Measurements from ENCODE around the gene ARHGAP45.

ARHGAP45 gene

GRCh38 chr19:1089126-1089771 is 22.3 kb downstream of the ARHGAP45 start:
- DNase-seq = no peak

DNA sequence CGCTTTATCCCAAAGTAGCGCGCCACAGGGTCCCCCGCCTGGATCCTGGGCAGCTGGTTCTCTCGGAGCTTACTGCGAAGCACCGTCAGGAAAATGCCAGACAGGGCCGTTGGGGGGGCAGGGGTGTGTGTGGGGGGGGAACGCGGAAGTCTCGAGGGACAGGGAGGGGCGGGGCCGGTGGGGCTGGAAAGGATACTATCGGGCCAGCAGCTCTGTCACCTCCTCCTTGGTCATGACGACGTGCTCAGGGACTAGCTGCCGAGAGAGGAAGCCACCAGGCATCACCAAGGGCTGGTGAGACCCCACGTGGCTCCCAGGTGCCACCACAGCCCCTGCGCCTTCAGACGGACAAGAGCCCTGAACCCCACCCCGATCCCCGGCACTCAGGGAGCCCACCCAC is 22.9 kb downstream of the ARHGAP45 start:
- DNase-seq = no peak

DNA sequence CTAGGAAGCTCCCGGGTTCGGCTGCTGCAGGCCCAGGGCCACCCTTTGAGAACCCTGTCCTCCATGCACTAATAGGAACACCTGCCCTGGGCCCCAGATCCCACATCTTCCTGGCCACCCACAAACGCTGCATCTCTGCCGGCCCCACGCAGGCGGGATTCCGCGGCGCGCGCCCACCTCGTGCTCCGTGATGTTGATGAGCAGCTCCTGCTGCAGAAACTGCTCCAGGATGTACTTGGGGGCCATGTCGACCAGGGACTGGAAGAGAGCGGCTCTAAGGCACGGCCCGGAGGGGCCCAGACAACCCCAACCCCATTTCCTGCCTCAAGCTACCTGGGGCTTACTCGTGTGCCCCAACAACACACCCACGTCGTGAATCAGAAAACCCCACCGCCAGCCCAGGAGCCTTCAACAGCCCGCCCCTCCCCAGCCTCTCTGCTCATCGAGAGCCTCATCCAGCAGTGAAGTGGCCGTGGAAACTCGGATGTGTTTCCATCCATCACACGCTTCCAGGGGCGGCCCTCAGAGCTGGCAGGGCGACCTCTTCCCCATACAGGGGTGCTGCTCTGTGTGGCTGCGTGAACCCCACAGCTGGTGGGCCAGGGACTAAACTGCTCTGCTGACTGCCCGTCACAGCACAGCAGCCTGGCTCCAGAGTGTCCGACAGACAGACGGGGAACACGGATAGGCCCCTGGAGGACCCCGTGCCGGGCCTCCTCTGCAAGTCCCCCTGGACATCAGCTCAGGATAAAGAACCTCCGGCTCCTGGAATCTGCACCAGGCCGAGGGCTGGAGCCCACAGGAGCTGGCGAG is 24.0 kb downstream of the ARHGAP45 start:
- DNase-seq = no peak

DNA sequence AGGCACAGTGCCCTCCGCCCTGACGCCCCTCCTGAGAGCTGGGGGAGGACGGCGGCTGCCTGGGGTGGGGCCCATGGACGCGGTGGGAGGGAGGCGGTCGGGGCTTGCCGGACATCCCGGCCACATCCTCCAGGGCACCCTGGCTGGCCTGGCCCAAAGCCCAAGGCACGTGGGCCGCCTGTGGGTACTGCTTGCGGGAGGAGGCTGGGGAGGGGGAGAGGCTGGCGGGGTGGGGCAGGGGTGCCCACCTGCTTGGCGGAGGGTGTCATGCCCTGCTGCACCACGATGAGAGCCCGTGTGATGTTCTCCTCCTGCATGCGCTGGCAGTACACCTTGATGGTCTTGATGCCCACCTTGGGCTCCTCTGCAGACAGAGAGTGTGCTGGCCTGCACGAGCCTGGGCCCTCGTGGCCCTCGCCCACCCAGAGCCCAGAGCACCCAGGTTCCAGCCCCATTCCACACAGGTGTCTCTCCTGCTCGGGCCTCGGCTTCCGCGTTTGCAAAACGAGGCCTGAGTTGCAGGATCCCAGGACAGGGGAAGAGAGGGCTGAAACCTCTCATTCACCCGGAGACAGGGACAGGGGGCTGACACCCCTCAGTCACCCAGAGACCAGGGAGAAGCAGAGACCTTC is 24.7 kb downstream of the ARHGAP45 start:
- no peak for DNase-seq

- no peak for DNase-seq
Measured at GRCh38 chr19:1093330-1093729, 26.4 kb downstream of the ARHGAP45 start.

- no peak for DNase-seq
Measured at GRCh38 chr19:1093811-1094553, 27.0 kb downstream of the ARHGAP45 start.

- no peak for DNase-seq
Measured at GRCh38 chr19:1094655-1094977, 27.6 kb downstream of the ARHGAP45 start.

DNA sequence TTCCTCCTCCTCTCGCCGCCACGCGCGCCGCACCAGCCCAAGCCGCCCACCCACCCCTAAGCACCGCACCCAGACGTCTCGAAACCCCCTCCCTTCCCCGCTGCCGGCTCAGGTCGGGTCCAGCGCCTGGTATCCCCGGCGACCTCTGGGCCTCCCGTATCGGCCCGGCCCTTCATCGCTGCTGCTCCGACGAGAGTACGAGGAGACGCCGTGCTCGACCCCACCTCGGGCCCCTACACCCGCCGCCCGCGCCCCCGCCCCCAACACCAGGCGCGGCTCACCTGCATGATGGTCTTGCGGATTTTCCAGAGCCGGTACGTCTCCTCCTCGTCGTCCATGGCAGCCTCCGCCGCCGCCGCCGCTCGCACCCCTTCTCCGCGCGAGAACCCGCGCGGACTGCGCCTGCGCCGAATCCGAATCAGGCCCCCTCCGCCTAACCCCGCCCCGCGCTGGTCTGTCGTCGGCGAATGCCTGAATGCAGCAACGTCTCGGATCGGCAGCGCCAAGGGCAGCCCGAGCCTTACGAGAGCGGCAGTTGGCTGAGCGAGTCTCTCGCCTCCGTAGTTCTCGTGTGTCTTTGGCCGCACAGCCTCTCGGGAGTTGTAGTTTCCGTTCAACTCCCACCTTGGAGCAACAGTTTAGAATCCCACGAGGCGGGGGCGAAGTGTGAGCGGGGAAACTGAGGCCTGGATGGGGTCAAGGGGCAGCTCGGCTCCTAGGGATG is 28.2 kb downstream of the ARHGAP45 start, which contains the start of gene POLR2E:
TSS of gene POLR2E (minus strand) at position 398 of the 724 bp plus-strand sequence. CDS start at position 338, 60 bp downstream.
- DNase-seq = peak; percentile 96

DNA sequence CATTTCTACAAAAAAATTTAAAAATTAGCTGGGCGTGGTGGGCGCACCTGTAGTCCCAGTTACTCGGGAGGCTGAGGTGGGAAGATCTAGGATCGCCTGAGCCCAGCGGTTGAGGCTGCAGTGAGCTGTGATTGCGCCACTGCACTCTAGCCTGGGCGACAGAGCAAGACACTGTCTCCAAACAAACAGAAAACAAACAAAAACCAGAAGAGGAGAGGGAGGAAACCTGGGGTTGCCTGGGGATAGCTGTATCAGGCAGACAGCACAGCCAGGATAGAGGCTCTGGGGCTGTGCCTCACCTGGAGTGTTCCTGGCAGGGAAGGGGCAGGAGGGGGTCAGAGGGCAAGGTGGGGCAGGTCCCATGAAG is 30.8 kb downstream of the ARHGAP45 start:
- no peak for DNase-seq

DNA sequence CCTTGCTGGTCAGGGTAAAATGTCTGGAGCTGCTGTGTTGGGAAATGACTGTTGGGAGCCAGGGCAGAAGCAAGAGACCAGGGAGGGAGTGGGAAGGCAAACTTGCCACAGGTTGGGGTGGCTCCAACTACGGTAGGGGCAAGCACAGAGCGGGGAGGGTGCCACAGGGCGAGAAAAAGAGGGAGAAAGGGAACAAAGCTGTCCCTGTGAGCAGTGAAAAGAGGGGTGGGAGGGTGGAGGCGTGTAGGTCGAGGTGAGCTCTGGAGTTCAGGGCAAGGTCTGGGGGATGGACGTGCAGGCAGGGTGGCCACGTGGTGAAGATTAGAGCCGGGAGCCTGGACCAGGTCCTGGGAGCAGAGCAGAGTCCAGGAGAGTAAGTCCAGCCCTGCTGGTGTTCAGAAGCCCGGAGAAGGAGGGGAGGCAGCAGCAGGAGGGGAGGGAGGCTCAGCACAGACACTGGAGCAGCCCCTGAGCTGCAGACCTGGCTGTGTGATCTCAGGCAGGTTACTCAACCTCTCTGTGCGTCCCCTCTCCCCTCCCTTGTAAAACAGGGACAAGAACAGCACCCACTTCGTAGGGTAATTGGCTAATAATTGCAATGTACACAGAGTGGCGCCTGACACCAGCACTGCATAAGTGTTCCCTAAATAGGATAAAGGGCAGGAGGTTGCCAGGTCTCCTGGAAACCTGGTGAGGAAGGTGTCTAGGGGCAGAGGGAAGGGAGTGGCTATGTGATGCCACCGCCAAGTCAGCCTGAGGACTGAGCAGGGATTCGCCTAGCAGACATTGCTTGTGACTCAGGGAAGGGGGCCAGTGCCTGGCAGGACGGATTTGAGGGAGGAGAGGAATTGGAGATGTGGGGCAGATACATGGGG is 31.4 kb downstream of the ARHGAP45 start:
- DNase-seq = no peak

DNA sequence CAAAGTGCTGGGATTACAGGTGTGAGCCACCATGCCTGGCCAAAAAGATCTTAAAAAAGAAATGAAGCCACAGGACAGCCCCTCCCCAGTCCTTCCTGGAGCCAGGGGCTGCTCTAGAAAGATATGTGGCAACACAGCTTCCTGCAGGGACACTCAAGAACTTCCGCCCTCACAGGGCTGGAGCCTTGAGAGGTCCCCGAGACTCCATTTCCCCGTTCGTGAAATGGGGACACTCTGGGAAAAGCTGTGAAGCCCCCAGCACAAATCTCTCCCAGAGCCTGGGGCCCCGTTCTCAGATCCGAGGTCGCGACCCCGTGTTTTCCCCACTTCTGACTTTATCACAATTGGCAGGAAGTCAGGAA is 34.4 kb downstream of the ARHGAP45 start:
- no peak for DNase-seq

- DNase-seq = peak; percentile 88
Measured at GRCh38 chr19:1102407-1103131, 35.6 kb downstream of the ARHGAP45 start.

DNA sequence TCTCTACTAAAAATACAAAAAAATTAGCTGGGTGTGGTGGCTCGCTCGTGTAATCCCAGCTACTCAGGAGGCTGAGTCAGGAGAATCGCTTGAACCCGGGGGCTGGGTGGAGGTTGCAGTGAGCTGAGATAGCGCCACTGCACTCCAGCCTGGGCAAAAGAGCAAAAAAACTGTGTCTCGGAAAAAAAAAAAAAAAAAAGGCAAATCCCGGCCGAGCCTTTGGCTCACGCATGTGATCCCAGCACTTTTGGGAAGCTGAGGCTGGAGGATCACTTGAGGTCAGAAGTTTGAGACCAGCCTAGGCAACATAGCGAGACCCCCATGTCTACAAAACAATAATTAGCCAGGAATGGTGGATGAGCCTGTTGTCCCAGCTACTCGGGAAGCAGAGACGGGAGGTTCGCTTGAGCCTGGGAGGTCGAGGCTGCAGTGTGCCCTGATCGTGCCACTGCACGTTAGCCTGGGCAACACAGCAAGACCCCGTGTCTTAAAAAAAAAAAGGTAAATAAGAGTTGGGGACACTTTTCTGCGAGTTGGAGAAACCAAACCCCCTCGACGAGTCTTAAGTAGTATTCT is 36.3 kb downstream of the ARHGAP45 start:
- no peak for DNase-seq

GRCh38 chr19:1103708-1104310 is 36.8 kb downstream of the ARHGAP45 start, which contains the start of gene GPX4:
TSS of gene GPX4 (plus strand) at chr19:1103994. CDS start at chr19:1104044, 50 bp downstream.
- peak; percentile 100 for DNase-seq

DNA sequence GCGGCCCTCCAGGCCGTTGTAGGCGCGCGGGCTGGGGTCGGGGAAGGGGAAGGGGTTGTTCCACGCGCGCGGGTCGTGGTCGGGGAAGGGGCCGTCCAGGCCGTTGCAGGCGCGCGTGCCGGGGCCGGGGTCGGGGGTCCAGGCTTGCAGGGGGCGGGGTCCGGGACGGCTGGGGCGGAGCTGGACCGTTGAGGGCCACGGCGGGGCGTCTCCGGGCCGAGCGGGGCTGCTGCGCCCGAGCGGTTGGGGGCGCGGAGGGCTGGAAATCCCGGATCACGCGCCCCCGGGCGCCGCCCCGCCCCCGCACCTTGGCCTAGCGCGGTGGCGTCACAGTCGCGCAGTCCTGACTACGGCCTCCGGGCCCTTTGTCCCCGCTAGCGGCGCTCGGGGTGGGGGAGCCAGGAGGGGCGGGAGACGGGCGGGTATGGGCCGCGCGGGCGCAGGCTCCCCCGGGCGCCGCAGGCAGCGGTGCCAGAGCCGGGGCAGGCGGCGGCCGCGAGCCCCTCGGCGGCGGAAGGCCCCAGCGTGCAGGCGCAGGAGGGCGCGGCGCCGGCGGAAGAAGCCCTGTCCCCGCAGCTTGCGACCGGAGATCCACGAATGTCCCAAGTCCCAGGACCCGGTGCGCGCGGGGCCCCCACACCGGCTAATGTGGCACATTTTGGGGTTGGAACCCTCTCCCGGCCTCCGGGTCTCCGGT is 37.5 kb downstream of the ARHGAP45 start:
- DNase-seq = no peak

GRCh38 chr19:1105008-1105872 is 38.3 kb downstream of the ARHGAP45 start:
- DNase-seq = no peak

DNA sequence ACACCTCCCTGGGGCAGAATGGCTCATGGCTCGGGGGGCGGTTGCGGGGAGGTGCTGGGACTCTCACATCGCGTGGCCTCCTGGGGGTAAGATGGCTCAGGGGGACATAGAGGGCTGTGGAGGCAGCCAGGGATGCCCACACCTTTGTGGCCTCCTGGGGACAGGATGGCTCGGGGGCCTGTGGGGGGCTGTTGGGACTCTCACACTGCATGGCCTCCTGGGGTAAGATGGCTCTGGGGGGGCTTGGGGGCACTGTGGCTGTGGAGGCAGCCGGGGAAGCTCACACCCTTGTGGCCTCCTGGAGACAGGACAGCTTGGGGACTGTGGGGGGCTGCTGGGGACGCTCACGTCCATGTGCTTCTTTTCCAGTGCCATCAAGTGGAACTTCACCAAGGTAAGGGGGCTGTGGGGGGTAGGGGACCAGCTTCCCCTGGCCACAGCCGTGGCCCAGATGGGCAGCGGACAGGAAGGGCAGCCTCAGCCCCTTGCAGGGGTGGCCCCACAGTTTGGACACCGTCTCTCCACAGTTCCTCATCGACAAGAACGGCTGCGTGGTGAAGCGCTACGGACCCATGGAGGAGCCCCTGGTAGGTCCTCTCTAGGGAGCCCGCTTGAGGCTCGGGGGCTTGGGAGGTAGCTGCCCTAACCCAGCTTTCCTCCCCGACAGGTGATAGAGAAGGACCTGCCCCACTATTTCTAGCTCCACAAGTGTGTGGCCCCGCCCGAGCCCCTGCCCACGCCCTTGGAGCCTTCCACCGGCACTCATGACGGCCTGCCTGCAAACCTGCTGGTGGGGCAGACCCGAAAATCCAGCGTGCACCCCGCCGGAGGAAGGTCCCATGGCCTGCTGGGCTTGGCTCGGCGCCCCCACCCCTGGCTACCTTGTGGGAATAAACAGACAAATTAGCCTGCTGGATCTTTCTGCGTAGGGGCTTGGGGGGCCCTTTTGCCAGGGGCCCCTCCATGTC is 39.2 kb downstream of the ARHGAP45 start:
- DNase-seq = no peak

All from amniotic stem cell (primary cell).